ENCODE results near the gene KCNN3. TPM values are rescaled to one million over a fixed set of nuclear protein-coding genes. Genes with fewer than 3 reads are reported as not detected.

The KCNN3 gene
- total and polyA plus RNA-seq, 2 of the 13 experiments (the other 11 are each of a cell fraction or from before 2014, with no cell fraction given), result not detected

DNA sequence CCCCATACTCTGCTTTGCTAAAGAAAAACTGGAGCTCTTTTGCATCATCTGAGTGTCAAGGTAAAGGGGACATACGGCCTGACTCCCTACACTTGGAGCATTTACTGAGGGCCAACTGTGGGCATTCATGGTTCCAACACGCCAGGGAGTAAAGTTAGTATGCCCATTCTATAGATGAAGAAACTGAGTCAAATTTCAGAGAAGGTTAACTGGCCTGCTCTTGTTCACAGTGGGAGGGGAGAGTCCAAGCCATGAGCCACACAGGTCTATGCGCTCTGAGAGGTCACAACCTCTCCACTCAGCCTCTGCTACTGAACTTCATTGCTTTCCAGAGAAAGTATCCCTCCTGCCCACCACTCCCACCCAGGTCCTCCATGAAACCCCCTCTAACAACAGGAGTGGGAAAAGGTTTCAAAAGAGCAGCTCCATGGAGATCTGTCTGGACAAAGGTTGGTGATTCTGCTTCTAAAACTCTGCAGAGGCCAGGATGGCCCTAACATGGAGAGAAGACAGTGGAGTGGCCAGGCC is 6.8 kb upstream of the KCNN3 start (continued):
- TF ChIP-seq HCFC1 (IDR thresholded peaks at IDR 0.05; ENCODE audit: low read depth, low read length) (no peak), ZNF337 (CRISPR knock-in tag; IDR thresholded peaks at IDR 0.05; ENCODE audit: borderline replicate concordance, low read depth) (no peak), FOXJ3 (CRISPR knock-in tag; IDR thresholded peaks at IDR 0.05; ENCODE audit: borderline replicate concordance) (no peak), ZBTB7B (CRISPR knock-in tag; IDR thresholded peaks at IDR 0.05) (no peak), CAMTA2 (CRISPR knock-in tag; IDR thresholded peaks at IDR 0.05; ENCODE audit: borderline replicate concordance) (no peak), KLF15 (CRISPR knock-in tag; IDR thresholded peaks at IDR 0.05; ENCODE audit: borderline replicate concordance) (no peak), PAX8 (CRISPR knock-in tag; IDR thresholded peaks at IDR 0.05; ENCODE audit: borderline replicate concordance) (no peak), ZMYM3 (CRISPR knock-in tag; IDR thresholded peaks at IDR 0.05) (peak; percentile 62), ZNF20 (CRISPR knock-in tag; IDR thresholded peaks at IDR 0.05) (no peak), ATF7 (IDR thresholded peaks at IDR 0.05) (no peak), ATF7 (CRISPR knock-in tag; IDR thresholded peaks at IDR 0.05) (no peak), YY1 (IDR thresholded peaks at IDR 0.05; ENCODE audit: insufficient read depth, insufficient replicate concordance, low read depth, low read length) (no peak), ZNF549 (CRISPR knock-in tag; IDR thresholded peaks at IDR 0.05) (no peak), POLR2G (IDR thresholded peaks at IDR 0.05; ENCODE audit: low read depth, low read length) (no peak), PLRG1 (conservative IDR thresholded peaks at IDR 0.05) (no peak), PHF8 (CRISPR knock-in tag; IDR thresholded peaks at IDR 0.05) (0 out of 2 replicates have a peak, but pooled peaks have one; percentile 22)
- TF ChIP-seq, protein P1, sequence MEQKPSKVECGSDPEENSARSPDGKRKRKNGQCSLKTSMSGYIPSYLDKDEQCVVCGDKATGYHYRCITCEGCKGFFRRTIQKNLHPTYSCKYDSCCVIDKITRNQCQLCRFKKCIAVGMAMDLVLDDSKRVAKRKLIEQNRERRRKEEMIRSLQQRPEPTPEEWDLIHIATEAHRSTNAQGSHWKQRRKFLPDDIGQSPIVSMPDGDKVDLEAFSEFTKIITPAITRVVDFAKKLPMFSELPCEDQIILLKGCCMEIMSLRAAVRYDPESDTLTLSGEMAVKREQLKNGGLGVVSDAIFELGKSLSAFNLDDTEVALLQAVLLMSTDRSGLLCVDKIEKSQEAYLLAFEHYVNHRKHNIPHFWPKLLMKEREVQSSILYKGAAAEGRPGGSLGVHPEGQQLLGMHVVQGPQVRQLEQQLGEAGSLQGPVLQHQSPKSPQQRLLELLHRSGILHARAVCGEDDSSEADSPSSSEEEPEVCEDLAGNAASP (CRISPR knock-in tag; IDR thresholded peaks at IDR 0.05; ENCODE audit: borderline replicate concordance), result no peak
- TF ChIP-seq, protein P2, sequence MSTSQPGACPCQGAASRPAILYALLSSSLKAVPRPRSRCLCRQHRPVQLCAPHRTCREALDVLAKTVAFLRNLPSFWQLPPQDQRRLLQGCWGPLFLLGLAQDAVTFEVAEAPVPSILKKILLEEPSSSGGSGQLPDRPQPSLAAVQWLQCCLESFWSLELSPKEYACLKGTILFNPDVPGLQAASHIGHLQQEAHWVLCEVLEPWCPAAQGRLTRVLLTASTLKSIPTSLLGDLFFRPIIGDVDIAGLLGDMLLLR (CRISPR knock-in tag; IDR thresholded peaks at IDR 0.05), result no peak
- TF ChIP-seq, protein P3, sequence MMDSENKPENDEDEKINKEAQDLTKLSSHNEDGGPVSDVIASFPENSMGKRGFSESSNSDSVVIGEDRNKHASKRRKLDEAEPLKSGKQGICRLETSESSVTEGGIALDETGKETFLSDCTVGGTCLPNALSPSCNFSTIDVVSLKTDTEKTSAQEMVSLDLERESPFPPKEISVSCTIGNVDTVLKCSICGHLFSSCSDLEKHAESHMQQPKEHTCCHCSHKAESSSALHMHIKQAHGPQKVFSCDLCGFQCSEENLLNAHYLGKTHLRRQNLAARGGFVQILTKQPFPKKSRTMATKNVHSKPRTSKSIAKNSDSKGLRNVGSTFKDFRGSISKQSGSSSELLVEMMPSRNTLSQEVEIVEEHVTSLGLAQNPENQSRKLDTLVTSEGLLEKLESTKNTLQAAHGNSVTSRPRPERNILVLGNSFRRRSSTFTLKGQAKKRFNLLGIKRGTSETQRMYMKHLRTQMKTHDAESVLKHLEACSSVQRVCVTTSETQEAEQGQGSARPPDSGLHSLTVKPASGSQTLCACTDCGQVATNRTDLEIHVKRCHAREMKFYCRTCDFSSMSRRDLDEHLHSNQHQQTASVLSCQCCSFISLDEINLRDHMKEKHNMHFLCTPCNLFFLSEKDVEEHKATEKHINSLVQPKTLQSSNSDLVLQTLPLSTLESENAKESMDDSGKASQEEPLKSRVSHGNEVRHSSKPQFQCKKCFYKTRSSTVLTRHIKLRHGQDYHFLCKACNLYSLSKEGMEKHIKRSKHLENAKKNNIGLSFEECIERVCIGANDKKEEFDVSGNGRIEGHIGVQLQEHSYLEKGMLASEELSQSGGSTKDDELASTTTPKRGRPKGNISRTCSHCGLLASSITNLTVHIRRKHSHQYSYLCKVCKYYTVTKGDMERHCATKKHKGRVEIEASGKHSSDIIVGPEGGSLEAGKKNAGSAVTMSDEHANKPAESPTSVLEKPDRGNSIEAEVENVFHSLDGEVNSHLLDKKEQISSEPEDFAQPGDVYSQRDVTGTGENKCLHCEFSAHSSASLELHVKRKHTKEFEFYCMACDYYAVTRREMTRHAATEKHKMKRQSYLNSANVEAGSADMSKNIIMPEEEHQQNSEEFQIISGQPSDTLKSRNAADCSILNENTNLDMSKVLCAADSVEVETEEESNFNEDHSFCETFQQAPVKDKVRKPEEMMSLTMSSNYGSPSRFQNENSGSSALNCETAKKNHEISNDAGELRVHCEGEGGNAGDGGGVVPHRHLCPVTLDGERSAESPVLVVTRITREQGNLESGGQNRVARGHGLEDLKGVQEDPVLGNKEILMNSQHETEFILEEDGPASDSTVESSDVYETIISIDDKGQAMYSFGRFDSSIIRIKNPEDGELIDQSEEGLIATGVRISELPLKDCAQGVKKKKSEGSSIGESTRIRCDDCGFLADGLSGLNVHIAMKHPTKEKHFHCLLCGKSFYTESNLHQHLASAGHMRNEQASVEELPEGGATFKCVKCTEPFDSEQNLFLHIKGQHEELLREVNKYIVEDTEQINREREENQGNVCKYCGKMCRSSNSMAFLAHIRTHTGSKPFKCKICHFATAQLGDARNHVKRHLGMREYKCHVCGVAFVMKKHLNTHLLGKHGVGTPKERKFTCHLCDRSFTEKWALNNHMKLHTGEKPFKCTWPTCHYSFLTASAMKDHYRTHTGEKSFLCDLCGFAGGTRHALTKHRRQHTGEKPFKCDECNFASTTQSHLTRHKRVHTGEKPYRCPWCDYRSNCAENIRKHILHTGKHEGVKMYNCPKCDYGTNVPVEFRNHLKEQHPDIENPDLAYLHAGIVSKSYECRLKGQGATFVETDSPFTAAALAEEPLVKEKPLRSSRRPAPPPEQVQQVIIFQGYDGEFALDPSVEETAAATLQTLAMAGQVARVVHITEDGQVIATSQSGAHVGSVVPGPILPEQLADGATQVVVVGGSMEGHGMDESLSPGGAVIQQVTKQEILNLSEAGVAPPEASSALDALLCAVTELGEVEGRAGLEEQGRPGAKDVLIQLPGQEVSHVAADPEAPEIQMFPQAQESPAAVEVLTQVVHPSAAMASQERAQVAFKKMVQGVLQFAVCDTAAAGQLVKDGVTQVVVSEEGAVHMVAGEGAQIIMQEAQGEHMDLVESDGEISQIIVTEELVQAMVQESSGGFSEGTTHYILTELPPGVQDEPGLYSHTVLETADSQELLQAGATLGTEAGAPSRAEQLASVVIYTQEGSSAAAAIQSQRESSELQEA (CRISPR knock-in tag; IDR thresholded peaks at IDR 0.05; ENCODE audit: not compliant biosample characterization), result no peak

Measured in HepG2 (cell line).